ENCODE data around the gene ISG15. TPM values are rescaled to one million over a fixed set of nuclear protein-coding genes. Genes with fewer than 3 reads are reported as not detected.

Gene ISG15
- polyA plus RNA-seq, 1 of the 3 experiments (the other 2 are of a cell fraction) = 28.6 TPM

- Histone ChIP-seq H3K9ac (no peak overlapping the region), H3K36me3 (replicated peaks in 1 of 2; ENCODE audit: control insufficient read depth in 1 of 2, insufficient read depth in 2 of 2, low read length in 1 of 2) (peaks cover 0 to 16% of the 10 kb centered on the region in 2 experiments), H3K27me3 (ENCODE audit: insufficient read depth) (no peaks in the 10 kb centered on the region), H3K9me2 (no peaks in the 10 kb centered on the region), H3K4me3 (ENCODE audit: low read depth in 2 of 2, low read length in 1 of 2) (no peak overlapping the region), H3F3A (replicated peaks; ENCODE audit: insufficient read depth) (no peaks in the 10 kb centered on the region), H3K79me2 (ENCODE audit: insufficient read depth) (no peaks in the 10 kb centered on the region), H3K4me1 (ENCODE audit: control insufficient read depth in 1 of 2, insufficient read depth in 2 of 2, low read depth in 1 of 2, low read length in 1 of 2) (no peaks in the 10 kb centered on the region), H3K27ac (ENCODE audit: low read depth in 2 of 2, low read length in 1 of 2) (no peak overlapping the region), H3K4me2 (no peak overlapping the region), H3K9me3 (no peaks in the 10 kb centered on the region), H2AFZ (ENCODE audit: low read depth) (no peak overlapping the region), H4K20me1 (ENCODE audit: insufficient read depth) (no peaks in the 10 kb centered on the region)
- POLR2A ChIA-PET = no interaction called here
- no peak for DNase-seq
- CTCF ChIA-PET = interaction anchor here (0.9 to 1.8 kb wide), 3 partner anchors 13 to 65 kb away, joined by 3 to 5 read pairs (median 3); no protein-coding TSS in a partner anchor
- no peak for TF ChIP-seq CHD2 (IDR thresholded peaks at IDR 0.05; ENCODE audit: low read length, partially characterized antibody)
- TF ChIP-seq, protein P1, sequence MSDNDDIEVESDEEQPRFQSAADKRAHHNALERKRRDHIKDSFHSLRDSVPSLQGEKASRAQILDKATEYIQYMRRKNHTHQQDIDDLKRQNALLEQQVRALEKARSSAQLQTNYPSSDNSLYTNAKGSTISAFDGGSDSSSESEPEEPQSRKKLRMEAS (IDR thresholded peaks at IDR 0.05; ENCODE audit: low read depth) = no peak
- TF ChIP-seq, protein P2, sequence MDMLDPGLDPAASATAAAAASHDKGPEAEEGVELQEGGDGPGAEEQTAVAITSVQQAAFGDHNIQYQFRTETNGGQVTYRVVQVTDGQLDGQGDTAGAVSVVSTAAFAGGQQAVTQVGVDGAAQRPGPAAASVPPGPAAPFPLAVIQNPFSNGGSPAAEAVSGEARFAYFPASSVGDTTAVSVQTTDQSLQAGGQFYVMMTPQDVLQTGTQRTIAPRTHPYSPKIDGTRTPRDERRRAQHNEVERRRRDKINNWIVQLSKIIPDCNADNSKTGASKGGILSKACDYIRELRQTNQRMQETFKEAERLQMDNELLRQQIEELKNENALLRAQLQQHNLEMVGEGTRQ (IDR thresholded peaks at IDR 0.05; ENCODE audit: borderline replicate concordance, low read depth, low read length) = no peak
- no peak for TF ChIP-seq FOXJ3 (CRISPR knock-in tag; IDR thresholded peaks at IDR 0.05)
- no peak for TF ChIP-seq YY1 (IDR thresholded peaks at IDR 0.05; ENCODE audit: low read depth)
- no peak for TF ChIP-seq MEF2A (IDR thresholded peaks at IDR 0.05; ENCODE audit: borderline replicate concordance, low read depth)
- no peak for TF ChIP-seq ELF1 (IDR thresholded peaks at IDR 0.05)
- TF ChIP-seq JUND (IDR thresholded peaks at IDR 0.05) = no peak
- TF ChIP-seq RAD21 (IDR thresholded peaks at IDR 0.05; ENCODE audit: low read length) = no peak
- no peak for TF ChIP-seq SIN3A (IDR thresholded peaks at IDR 0.05; ENCODE audit: borderline replicate concordance, low read depth, low read length)
- no peak for TF ChIP-seq EP300 (IDR thresholded peaks at IDR 0.05; ENCODE audit: borderline replicate concordance in 1 of 2, low read depth in 1 of 2, low read length in 1 of 2)
- TF ChIP-seq MXI1 (IDR thresholded peaks at IDR 0.05; ENCODE audit: low read depth, low read length) = no peak
- no peak for TF ChIP-seq TCF12 (IDR thresholded peaks at IDR 0.05)
- no peak for TF ChIP-seq RCOR1 (IDR thresholded peaks at IDR 0.05; ENCODE audit: low read length)
- WGBS (ENCODE audit: low lambda C conversion rate) = 96% methylated on average over 12 of the region's 32 CpGs
Measured at GRCh38 chr1:1050577-1051052, 37.3 kb downstream of the ISG15 start.

DNA sequence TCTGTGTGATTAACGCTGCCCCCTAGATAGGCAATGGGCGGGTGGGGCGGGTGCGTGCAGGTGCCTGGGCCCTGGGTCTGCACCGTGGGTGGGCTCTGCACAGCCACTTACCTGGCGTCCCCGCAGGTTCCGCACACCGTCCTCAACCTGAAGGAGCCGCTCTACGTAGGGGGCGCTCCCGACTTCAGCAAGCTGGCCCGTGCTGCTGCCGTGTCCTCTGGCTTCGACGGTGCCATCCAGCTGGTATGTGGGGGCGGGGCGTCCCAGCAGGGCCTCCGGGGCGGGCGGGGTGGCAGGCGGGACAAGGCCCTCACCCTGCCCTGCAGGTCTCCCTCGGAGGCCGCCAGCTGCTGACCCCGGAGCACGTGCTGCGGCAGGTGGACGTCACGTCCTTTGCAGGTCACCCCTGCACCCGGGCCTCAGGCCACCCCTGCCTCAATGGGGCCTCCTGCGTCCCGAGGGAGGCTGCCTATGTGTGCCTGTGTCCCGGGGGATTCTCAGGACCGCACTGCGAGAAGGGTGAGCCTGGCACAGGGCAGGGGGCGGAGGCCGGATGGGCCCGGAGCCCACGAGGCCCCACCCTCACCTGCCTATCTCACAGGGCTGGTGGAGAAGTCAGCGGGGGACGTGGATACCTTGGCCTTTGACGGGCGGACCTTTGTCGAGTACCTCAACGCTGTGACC is 38.0 kb downstream of the ISG15 start:
- Histone ChIP-seq H2AFZ (ENCODE audit: low read depth) (no peak overlapping the region), H3K9me2 (no peaks in the 10 kb centered on the region), H3K27ac (ENCODE audit: low read depth in 2 of 2, low read length in 1 of 2) (no peak overlapping the region), H3K9ac (no peak overlapping the region), H3K36me3 (replicated peaks in 1 of 2; ENCODE audit: control insufficient read depth in 1 of 2, insufficient read depth in 2 of 2, low read length in 1 of 2) (peaks cover 0 to 16% of the 10 kb centered on the region in 2 experiments), H4K20me1 (ENCODE audit: insufficient read depth) (no peaks in the 10 kb centered on the region), H3K79me2 (ENCODE audit: insufficient read depth) (no peaks in the 10 kb centered on the region), H3K9me3 (no peaks in the 10 kb centered on the region), H3F3A (replicated peaks; ENCODE audit: insufficient read depth) (no peaks in the 10 kb centered on the region), H3K4me1 (ENCODE audit: control insufficient read depth in 1 of 2, insufficient read depth in 2 of 2, low read depth in 1 of 2, low read length in 1 of 2) (no peaks in the 10 kb centered on the region), H3K27me3 (ENCODE audit: insufficient read depth) (no peaks in the 10 kb centered on the region), H3K4me2 (no peak overlapping the region), H3K4me3 (ENCODE audit: low read depth in 2 of 2, low read length in 1 of 2) (no peak overlapping the region)
- 63% methylated on average over 1 of the region's 46 CpGs for WGBS (ENCODE audit: low lambda C conversion rate)
- TF ChIP-seq IRF3 (IDR thresholded peaks at IDR 0.05; ENCODE audit: low read depth, low read length) (no peak), YY1 (IDR thresholded peaks at IDR 0.05; ENCODE audit: low read depth) (no peak), NFIC (IDR thresholded peaks at IDR 0.05; ENCODE audit: borderline replicate concordance) (no peak)
- POLR2A ChIA-PET = no interaction called here
- CTCF ChIA-PET = interaction anchor here (0.9 to 1.8 kb wide), 4 partner anchors 14 to 67 kb away, joined by 3 to 5 read pairs (median 4); no protein-coding TSS in a partner anchor
- DNase-seq = no peak
